DOHH2 (cell line): Measurements from ENCODE around the gene ARHGAP33.

Source experiments
- EZH2phosphoT487 ChIP-seq: fragments of 200-600 bp; sonication (generic); IDR thresholded peaks from 2 replicates; pipeline ENCODE4 v1.6.1; 2017; ENCODE audit warnings: borderline replicate concordance, mild to moderate bottlenecking, antibody characterized with exemption, low read length, moderate library complexity, mixed read lengths
- TF ChIP-seq, protein P1 (sequence below): fragments of 200-600 bp; sonication (generic); IDR thresholded peaks from one replicate; pipeline ENCODE4 v1.5.1; 2014; ENCODE audit warnings: antibody characterized with exemption, mild to moderate bottlenecking, low read depth, low read length; ENCODE audit not compliant: poor library complexity, severe bottlenecking

DNA sequence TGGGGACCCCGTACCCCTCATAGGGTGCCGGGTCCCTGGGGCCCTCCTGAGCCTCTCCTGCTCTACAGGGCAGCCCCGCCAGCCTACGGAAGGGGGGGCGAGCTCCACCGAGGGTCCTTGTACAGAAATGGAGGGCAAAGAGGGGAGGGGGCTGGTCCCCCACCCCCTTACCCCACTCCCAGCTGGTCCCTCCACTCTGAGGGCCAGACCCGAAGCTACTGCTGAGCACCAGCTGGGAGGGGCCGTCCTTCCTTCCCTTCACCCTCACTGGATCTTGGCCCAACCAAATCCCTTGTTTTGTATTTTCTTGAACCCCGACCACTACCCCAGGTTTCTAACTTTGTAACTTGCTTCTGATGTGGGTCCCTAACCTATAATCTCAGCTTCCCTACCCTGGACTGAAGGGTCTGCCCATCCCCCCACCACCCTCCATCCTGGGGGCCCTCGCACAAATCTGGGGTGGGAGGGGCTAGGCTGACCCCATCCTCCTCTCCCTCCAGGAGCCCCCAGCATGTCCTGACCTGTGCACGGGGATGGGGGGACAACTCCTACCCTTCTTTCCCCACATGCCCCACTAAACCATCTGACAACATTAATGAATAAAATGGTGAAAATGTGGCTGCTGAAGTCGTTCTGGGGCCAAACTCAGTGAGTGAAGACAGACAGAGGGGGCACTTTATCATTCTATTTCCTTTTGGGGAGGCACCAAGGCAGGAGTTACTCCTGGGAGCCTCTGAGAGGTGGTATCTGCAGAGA is 13.0 kb downstream of the ARHGAP33 start:
- TF ChIP-seq, protein P1, sequence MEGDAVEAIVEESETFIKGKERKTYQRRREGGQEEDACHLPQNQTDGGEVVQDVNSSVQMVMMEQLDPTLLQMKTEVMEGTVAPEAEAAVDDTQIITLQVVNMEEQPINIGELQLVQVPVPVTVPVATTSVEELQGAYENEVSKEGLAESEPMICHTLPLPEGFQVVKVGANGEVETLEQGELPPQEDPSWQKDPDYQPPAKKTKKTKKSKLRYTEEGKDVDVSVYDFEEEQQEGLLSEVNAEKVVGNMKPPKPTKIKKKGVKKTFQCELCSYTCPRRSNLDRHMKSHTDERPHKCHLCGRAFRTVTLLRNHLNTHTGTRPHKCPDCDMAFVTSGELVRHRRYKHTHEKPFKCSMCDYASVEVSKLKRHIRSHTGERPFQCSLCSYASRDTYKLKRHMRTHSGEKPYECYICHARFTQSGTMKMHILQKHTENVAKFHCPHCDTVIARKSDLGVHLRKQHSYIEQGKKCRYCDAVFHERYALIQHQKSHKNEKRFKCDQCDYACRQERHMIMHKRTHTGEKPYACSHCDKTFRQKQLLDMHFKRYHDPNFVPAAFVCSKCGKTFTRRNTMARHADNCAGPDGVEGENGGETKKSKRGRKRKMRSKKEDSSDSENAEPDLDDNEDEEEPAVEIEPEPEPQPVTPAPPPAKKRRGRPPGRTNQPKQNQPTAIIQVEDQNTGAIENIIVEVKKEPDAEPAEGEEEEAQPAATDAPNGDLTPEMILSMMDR = no peak
- TF ChIP-seq EZH2phosphoT487 = no peak
